IMR-90 (cell line): ENCODE results near the gene CACNA2D1. TPM values are rescaled to one million over a fixed set of nuclear protein-coding genes. Genes with fewer than 3 reads are reported as not detected.

ENCODE experiments used
- ATAC-seq: fragments of 200-7000 bp; cut with Tn5 transposase; 2 replicates; pipeline ENCODE4 v1.9.1; 2020; ENCODE audit warnings: low read depth, mild to moderate bottlenecking, moderate library complexity
- BruUV-seq: library from RNA; stranded (reverse); fragments of 400-500 nt; replicated peaks from 2 replicates; lab custom pipeline; 2021; lab: Mats Ljungman, UMichigan
- CTCF ChIA-PET: fragments of 300-600 bp; formaldehyde crosslinking; extraction: SDS; loops from one replicate; lab custom pipeline; 2021; ENCODE audit warnings: antibody characterized with exemption; lab: Yijun Ruan, JAX
- POLR2A ChIA-PET: fragments of 300-600 bp; sonication (Branson Sonifier 250); formaldehyde crosslinking; loops from one replicate; lab custom pipeline; 2022; ENCODE audit warnings: antibody characterized with exemption; ENCODE audit not compliant: unreplicated experiment; lab: Charles Lee
- DNase-seq: peaks from one replicate; pipeline ENCODE4 v3.0.0; 2013
- H2AFZ ChIP-seq: replicated peaks from 2 replicates; pipeline ENCODE3; 2013; ENCODE audit warnings: low read length, mild to moderate bottlenecking; ENCODE audit not compliant: poor library complexity
- H2AK5ac ChIP-seq: 2 replicates; pipeline ENCODE4 v1.6.1; 2013; ENCODE audit warnings: low read depth, low read length, inconsistent platforms
- H2AK9ac ChIP-seq: replicated peaks from 2 replicates; pipeline ENCODE3; 2013; ENCODE audit warnings: mild to moderate bottlenecking, low read depth, low read length, moderate library complexity; ENCODE audit not compliant: poor library complexity
- H2BK120ac ChIP-seq: 2 replicates; pipeline ENCODE4 v1.6.1; 2013; ENCODE audit warnings: low read depth, low read length, inconsistent platforms
- H2BK15ac ChIP-seq: 3 replicates; pipeline ENCODE4 v1.6.1; 2013; ENCODE audit warnings: low read depth, low read length, inconsistent platforms
- H2BK20ac ChIP-seq: 2 replicates; pipeline ENCODE4 v1.6.1; 2013; ENCODE audit warnings: low read depth, mild to moderate bottlenecking, inconsistent platforms, low read length, moderate library complexity
- H2BK5ac ChIP-seq: 2 replicates; pipeline ENCODE4 v1.6.1; 2013; ENCODE audit warnings: mild to moderate bottlenecking, low read depth, low read length, inconsistent platforms; ENCODE audit not compliant: poor library complexity, severe bottlenecking
- H3K14ac ChIP-seq: replicated peaks from 2 replicates; pipeline ENCODE4 v1.6.1; 2013; ENCODE audit warnings: low read depth, low read length, inconsistent platforms
- H3K18ac ChIP-seq: 2 replicates; pipeline ENCODE4 v1.6.1; 2013; ENCODE audit warnings: low read depth, low read length, control low read depth
- H3K23ac ChIP-seq: 2 replicates; pipeline ENCODE4 v1.6.1; 2013; ENCODE audit warnings: low read depth, low read length, inconsistent platforms
- H3K27ac ChIP-seq: 2 replicates; pipeline ENCODE4 v1.5.1; 2013; ENCODE audit warnings: mild to moderate bottlenecking, control low read depth, low read length; ENCODE audit not compliant: insufficient read depth
- H3K27me3 ChIP-seq: 2 replicates; pipeline ENCODE4 v1.6.1; 2013; ENCODE audit warnings: low read length; ENCODE audit not compliant: control insufficient read depth, insufficient read depth
- H3K36me3 ChIP-seq: 2 replicates; pipeline ENCODE4 v1.6.1; 2013; ENCODE audit warnings: low read length, mixed read lengths; ENCODE audit not compliant: control insufficient read depth, insufficient read depth
- H3K4ac ChIP-seq: 2 replicates; pipeline ENCODE4 v1.6.1; 2013; ENCODE audit warnings: low read depth, low read length, inconsistent platforms
- H3K4me1 ChIP-seq: 2 replicates; pipeline ENCODE4 v1.6.1; 2013; ENCODE audit warnings: low read length, mixed read lengths; ENCODE audit not compliant: control insufficient read depth, insufficient read depth
- H3K4me2 ChIP-seq: 2 replicates; pipeline ENCODE4 v1.6.1; 2013; ENCODE audit warnings: low read depth, mild to moderate bottlenecking, control low read depth, low read length, moderate library complexity
- H3K4me3 ChIP-seq: 2 replicates; pipeline ENCODE4 v1.5.1; 2013; ENCODE audit warnings: low read depth, mild to moderate bottlenecking, control low read depth, low read length, moderate library complexity; ENCODE audit not compliant: insufficient read depth
- H3K56ac ChIP-seq: 2 replicates; pipeline ENCODE4 v1.6.1; 2013; ENCODE audit warnings: low read length, inconsistent platforms; ENCODE audit not compliant: insufficient read depth; ENCODE audit errors: extremely low read depth
- H3K79me1 ChIP-seq, 2 experiments: 2 replicates each; pipeline ENCODE4 v1.6.1; 2013; ENCODE audit warnings: low read length in 2 of 2, inconsistent platforms in 1 of 2, low read depth in 1 of 2
- H3K9ac ChIP-seq: 2 replicates; pipeline ENCODE4 v1.6.1; 2013; ENCODE audit warnings: low read depth, low read length, control low read depth
- H3K9me1 ChIP-seq: 2 replicates; pipeline ENCODE4 v1.6.1; 2013; ENCODE audit warnings: low read length, inconsistent platforms; ENCODE audit not compliant: insufficient read depth
- H3K9me3 ChIP-seq: 2 replicates; pipeline ENCODE4 v1.6.1; 2013; ENCODE audit warnings: low read length; ENCODE audit not compliant: control insufficient read depth, insufficient read depth
- H4K20me1 ChIP-seq: 2 replicates; pipeline ENCODE4 v1.6.1; 2013; ENCODE audit warnings: low read length, inconsistent platforms; ENCODE audit not compliant: insufficient read depth
- H4K5ac ChIP-seq: 2 replicates; pipeline ENCODE4 v1.6.1; 2013; ENCODE audit warnings: mild to moderate bottlenecking, low read depth, low read length, control low read depth
- H4K8ac ChIP-seq, 2 experiments: 2 replicates each; pipeline ENCODE4 v1.6.1; 2013; ENCODE audit warnings: low read depth in 2 of 2, low read length in 2 of 2, control low read depth in 1 of 2, inconsistent platforms in 1 of 2
- H4K91ac ChIP-seq: 2 replicates; pipeline ENCODE4 v1.6.1; 2013; ENCODE audit warnings: low read depth, low read length, inconsistent platforms; ENCODE audit not compliant: insufficient read depth
- BHLHE40 ChIP-seq: fragments of 150-350 bp; IDR thresholded peaks from 2 replicates; pipeline ENCODE4 v1.6.1; 2016; ENCODE audit warnings: mild to moderate bottlenecking, low read depth, low read length
- CEBPB ChIP-seq: IDR thresholded peaks from 2 replicates; pipeline ENCODE4 v1.6.1; 2012; ENCODE audit warnings: low read depth, low read length, improper control_type of control experiment
- CHD1 ChIP-seq: IDR thresholded peaks from 2 replicates; pipeline ENCODE4 v1.6.1; 2012; ENCODE audit warnings: low read depth, low read length, improper control_type of control experiment
- FOS ChIP-seq: fragments of 150-350 bp; IDR thresholded peaks from 2 replicates; pipeline ENCODE4 v1.6.1; 2016; ENCODE audit warnings: low read depth, low read length
- MAFK ChIP-seq: IDR thresholded peaks from 2 replicates; pipeline ENCODE4 v1.6.1; 2012; ENCODE audit warnings: low read depth, low read length, improper control_type of control experiment
- MAZ ChIP-seq: IDR thresholded peaks from 2 replicates; pipeline ENCODE4 v1.6.1; 2012; ENCODE audit warnings: low read depth, mild to moderate bottlenecking, low read length, improper control_type of control experiment, moderate library complexity, borderline replicate concordance
- MXI1 ChIP-seq: IDR thresholded peaks from 2 replicates; pipeline ENCODE4 v1.6.1; 2012; ENCODE audit warnings: low read depth, mild to moderate bottlenecking, low read length, moderate library complexity, borderline replicate concordance
- NFE2L2 ChIP-seq: fragments of 150-350 bp; IDR thresholded peaks from 2 replicates; pipeline ENCODE4 v1.6.1; 2016; ENCODE audit warnings: low read depth, mild to moderate bottlenecking, low read length
- POLR2A ChIP-seq: IDR thresholded peaks from 2 replicates; pipeline ENCODE4 v1.6.1; 2012; ENCODE audit warnings: mild to moderate bottlenecking, low read depth, low read length
- RAD21 ChIP-seq: IDR thresholded peaks from 2 replicates; pipeline ENCODE4 v1.6.1; 2012; ENCODE audit warnings: low read length, improper control_type of control experiment
- RCOR1 ChIP-seq: IDR thresholded peaks from 2 replicates; pipeline ENCODE4 v1.6.1; 2012; ENCODE audit warnings: mild to moderate bottlenecking, low read length, improper control_type of control experiment; ENCODE audit not compliant: insufficient replicate concordance
- RFX5 ChIP-seq: IDR thresholded peaks from 2 replicates; pipeline ENCODE4 v1.8.0; 2012; ENCODE audit warnings: low read depth, mild to moderate bottlenecking, low read length, moderate library complexity
- SMC3 ChIP-seq: fragments of 150-350 bp; IDR thresholded peaks from 2 replicates; pipeline ENCODE4 v1.6.1; 2016; ENCODE audit warnings: low read depth, mild to moderate bottlenecking, antibody characterized with exemption, low read length, moderate library complexity
- WGBS, 2 experiments: methylation state at CpG; one replicate each; pipeline versions ENCODE4 v1.1.5 to v1.1.7; 2013; ENCODE audit warnings: missing lambda C conversion rate in 2 of 2; ENCODE audit not compliant: insufficient read length in 1 of 2; ENCODE audit errors: extremely low coverage in 2 of 2; 5-methylcytosine and 5-hydroxymethylcytosine counted together
- dilution Hi-C: fragments of 300-500 bp; cut with HindIII; formaldehyde crosslinking; loops from one replicate; pipeline ENCODE4 v1.14.3; 2018; ENCODE audit warnings: low sequenced_read_pairs; ENCODE audit not compliant: unreplicated experiment
- in situ Hi-C: fragments of 300-500 bp; cut with MboI; formaldehyde crosslinking; loops from 3 replicates; pipeline ENCODE4 v1.14.3; 2019; ENCODE audit warnings: low sequenced_read_pairs, inconsistent platforms, mixed read lengths
- intact Hi-C: fragments of 100-400 bp; cut with micrococcal nuclease; formaldehyde crosslinking; loops from 2 replicates; pipeline ENCODE4 v1.10.0; 2022
- polyA plus RNA-seq, 3 experiments: library from polyadenylated mRNA; depleted of rRNA; stranded (reverse); fragments of >200 nt; gene quantifications; 2 replicates each; pipeline ENCODE4 v1.2.3, GENCODE V29; 2012; ENCODE audit warnings: low replicate concordance in 1 of 3
- total RNA-seq: library from RNA; depleted of rRNA; stranded (reverse); fragments of >200 nt; gene quantifications from 2 replicates; pipeline ENCODE4 v1.2.3, GENCODE V29; 2012
- TF ChIP-seq, protein P1 (sequence below): fragments of 150-350 bp; IDR thresholded peaks from 2 replicates; pipeline ENCODE4 v1.6.1; 2016; ENCODE audit warnings: low read depth, mild to moderate bottlenecking, low read length, moderate library complexity, borderline replicate concordance
- TF ChIP-seq, protein P2 (sequence below): fragments of 150-350 bp; IDR thresholded peaks from 2 replicates; pipeline ENCODE4 v1.6.1; 2017; ENCODE audit warnings: mild to moderate bottlenecking, antibody characterized with exemption, low read length, low read depth
- TF ChIP-seq, protein P3 (sequence below): conservative IDR thresholded peaks from 2 replicates; pipeline ENCODE4 v1.5.1; 2012; ENCODE audit warnings: mild to moderate bottlenecking, low read depth, low read length, improper control_type of control experiment

Gene CACNA2D1
- total and polyA plus RNA-seq, 2 of the 4 experiments (the other 2 are of a cell fraction), result 5.8 to 21.9 TPM

DNA sequence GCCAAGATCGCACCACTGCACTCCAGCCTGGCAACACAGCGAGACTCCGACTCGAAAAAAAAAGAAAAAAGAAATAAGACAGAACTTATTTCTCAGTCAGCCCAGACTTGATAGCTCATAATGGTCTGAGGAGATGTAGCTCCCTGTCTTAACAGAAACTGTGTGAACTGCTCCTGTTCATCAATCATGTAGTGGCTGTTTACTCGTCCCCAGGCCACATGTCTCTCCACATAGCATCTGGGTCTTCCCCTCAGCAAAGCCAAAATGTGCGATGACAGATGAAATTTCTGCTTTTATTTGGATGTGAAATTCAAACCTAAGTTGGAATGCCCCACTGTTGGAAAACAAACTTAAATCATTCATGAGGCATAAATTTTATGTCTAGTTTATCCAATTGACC, 219.0 kb downstream of the CACNA2D1 start:
- POLR2A ChIA-PET, result no interaction called here
- intact Hi-C loops, result no loop called here
- dilution Hi-C loops, result no loop called here

More for the DNA sequence above, 219.0 kb downstream of the CACNA2D1 start:
- no peak overlapping the region for H2AFZ ChIP-seq
- ATAC-seq, result no peak
- H2AK5ac ChIP-seq, result no peak overlapping the region
- no peaks in the 10 kb centered on the region for H3K4me1 ChIP-seq
- H3K18ac ChIP-seq, result no peak overlapping the region
- H2BK20ac ChIP-seq, result no peak overlapping the region
- H3K9ac ChIP-seq, result no peak overlapping the region
- H2AK9ac ChIP-seq, result no peak overlapping the region
- 100% methylated on average over 1 of the region's 6 CpGs; no CpG with 5 or more reads in 1 of the 2 experiments for WGBS, 2 experiments
- no peak overlapping the region for H3K4me3 ChIP-seq
- H4K8ac ChIP-seq, result no peak overlapping the region
- H2BK5ac ChIP-seq, result no peak overlapping the region
- TF ChIP-seq CHD1, result no peak
- no peak for TF ChIP-seq MAFK
- TF ChIP-seq CEBPB, result no peak
- TF ChIP-seq, protein P1, sequence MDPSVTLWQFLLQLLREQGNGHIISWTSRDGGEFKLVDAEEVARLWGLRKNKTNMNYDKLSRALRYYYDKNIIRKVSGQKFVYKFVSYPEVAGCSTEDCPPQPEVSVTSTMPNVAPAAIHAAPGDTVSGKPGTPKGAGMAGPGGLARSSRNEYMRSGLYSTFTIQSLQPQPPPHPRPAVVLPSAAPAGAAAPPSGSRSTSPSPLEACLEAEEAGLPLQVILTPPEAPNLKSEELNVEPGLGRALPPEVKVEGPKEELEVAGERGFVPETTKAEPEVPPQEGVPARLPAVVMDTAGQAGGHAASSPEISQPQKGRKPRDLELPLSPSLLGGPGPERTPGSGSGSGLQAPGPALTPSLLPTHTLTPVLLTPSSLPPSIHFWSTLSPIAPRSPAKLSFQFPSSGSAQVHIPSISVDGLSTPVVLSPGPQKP, result no peak
- TF ChIP-seq BHLHE40, result no peak
- TF ChIP-seq FOS, result no peak
- TF ChIP-seq NFE2L2, result no peak
- TF ChIP-seq RAD21, result no peak
- TF ChIP-seq MAZ, result no peak
- no peak for TF ChIP-seq SMC3
- TF ChIP-seq MXI1, result no peak
- no peak for TF ChIP-seq POLR2A
- TF ChIP-seq, protein P2, sequence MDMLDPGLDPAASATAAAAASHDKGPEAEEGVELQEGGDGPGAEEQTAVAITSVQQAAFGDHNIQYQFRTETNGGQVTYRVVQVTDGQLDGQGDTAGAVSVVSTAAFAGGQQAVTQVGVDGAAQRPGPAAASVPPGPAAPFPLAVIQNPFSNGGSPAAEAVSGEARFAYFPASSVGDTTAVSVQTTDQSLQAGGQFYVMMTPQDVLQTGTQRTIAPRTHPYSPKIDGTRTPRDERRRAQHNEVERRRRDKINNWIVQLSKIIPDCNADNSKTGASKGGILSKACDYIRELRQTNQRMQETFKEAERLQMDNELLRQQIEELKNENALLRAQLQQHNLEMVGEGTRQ, result no peak
- no peak for TF ChIP-seq RCOR1
- TF ChIP-seq RFX5, result no peak
- TF ChIP-seq, protein P3, sequence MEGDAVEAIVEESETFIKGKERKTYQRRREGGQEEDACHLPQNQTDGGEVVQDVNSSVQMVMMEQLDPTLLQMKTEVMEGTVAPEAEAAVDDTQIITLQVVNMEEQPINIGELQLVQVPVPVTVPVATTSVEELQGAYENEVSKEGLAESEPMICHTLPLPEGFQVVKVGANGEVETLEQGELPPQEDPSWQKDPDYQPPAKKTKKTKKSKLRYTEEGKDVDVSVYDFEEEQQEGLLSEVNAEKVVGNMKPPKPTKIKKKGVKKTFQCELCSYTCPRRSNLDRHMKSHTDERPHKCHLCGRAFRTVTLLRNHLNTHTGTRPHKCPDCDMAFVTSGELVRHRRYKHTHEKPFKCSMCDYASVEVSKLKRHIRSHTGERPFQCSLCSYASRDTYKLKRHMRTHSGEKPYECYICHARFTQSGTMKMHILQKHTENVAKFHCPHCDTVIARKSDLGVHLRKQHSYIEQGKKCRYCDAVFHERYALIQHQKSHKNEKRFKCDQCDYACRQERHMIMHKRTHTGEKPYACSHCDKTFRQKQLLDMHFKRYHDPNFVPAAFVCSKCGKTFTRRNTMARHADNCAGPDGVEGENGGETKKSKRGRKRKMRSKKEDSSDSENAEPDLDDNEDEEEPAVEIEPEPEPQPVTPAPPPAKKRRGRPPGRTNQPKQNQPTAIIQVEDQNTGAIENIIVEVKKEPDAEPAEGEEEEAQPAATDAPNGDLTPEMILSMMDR, result no peak
- no peaks in the 10 kb centered on the region for H3K27me3 ChIP-seq
- H4K5ac ChIP-seq, result no peak overlapping the region
- H3K4ac ChIP-seq, result no peak overlapping the region
- no peak overlapping the region for H2BK120ac ChIP-seq
- no peak overlapping the region for H4K91ac ChIP-seq
- in situ Hi-C loops, result loop anchor here (10.0 kb wide), 2 partner anchors 170 to 350 kb away; no protein-coding TSS in a partner anchor
- H3K14ac ChIP-seq, result no peak overlapping the region
- H4K20me1 ChIP-seq, result no peaks in the 10 kb centered on the region
- H3K27ac ChIP-seq, result no peak overlapping the region
- DNase-seq, result no peak
- CTCF ChIA-PET, result no interaction called here
- no peak overlapping the region for H3K56ac ChIP-seq
- no peak overlapping the region for H2BK15ac ChIP-seq
- H3K36me3 ChIP-seq, result no peaks in the 10 kb centered on the region
- no peak overlapping the region for H3K23ac ChIP-seq
- no peak overlapping the region for H3K4me2 ChIP-seq
- H3K9me3 ChIP-seq, result no peaks in the 10 kb centered on the region
- BruUV-seq, result no TSS peak
- H3K9me1 ChIP-seq, result no peaks in the 10 kb centered on the region
- peaks cover 4 to 5% of the 10 kb centered on the region in 2 experiments; a peak in 2 of 4 replicates for H3K79me1 ChIP-seq
